AG10803 (cell line): ENCODE results near the gene FOXB2.
A peak's percentile ranks its signal among the peaks of the same experiment; 100 is the strongest.
"Not testable (repeated sequence)": the region's sequence is repeated elsewhere in the genome, so short reads cannot be mapped to it uniquely, and the experiment has no call there.

Experiments used
- DNase-seq: peaks from one replicate; pipeline ENCODE4 v3.0.0; 2010; ENCODE audit warnings: low read depth
- H3K4me3 ChIP-seq: 2 replicates; pipeline ENCODE4 v1.5.1; 2011; ENCODE audit warnings: mild to moderate bottlenecking, low read length, control low read depth
- TF ChIP-seq, protein P1 (sequence below): conservative IDR thresholded peaks from 2 replicates; pipeline ENCODE4 v1.5.1; 2011; ENCODE audit warnings: mild to moderate bottlenecking, low read length, control low read depth, inconsistent platforms

Gene FOXB2

DNA sequence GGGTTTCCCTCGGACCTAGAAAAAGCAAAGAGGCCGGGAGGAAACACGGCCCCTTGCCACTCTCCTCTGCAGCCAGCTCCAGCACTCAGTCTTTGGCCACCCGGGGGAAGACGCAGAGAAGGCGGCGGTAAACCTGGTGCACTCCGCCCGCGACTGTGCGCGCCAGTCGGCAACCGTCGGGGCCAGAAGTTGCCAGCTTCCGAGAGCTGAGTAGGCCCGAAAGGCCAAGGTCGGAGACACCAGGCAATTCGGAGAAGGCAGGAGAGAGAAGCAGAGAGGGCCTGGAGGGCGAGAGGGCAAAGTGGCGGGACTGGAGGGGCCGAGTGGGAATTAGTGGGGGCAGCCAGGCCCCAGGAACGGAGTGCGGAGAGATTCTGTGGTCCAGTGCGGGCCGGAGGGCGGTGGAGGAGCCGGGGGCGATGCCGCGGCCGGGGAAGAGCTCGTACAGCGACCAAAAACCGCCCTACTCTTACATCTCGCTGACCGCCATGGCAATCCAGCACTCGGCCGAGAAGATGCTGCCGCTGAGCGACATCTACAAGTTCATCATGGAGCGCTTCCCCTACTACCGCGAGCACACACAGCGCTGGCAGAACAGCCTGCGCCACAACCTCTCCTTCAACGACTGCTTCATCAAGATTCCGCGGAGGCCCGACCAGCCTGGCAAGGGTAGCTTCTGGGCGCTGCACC, at the start of gene FOXB2:
Gene FOXB2 (plus strand): TSS at position 420 of the 690 bp plus-strand sequence. CDS start 0 bp downstream, at position 420.
- no peak for DNase-seq
- H3K4me3 ChIP-seq: no peak within 1 kb of the TSS

DNA sequence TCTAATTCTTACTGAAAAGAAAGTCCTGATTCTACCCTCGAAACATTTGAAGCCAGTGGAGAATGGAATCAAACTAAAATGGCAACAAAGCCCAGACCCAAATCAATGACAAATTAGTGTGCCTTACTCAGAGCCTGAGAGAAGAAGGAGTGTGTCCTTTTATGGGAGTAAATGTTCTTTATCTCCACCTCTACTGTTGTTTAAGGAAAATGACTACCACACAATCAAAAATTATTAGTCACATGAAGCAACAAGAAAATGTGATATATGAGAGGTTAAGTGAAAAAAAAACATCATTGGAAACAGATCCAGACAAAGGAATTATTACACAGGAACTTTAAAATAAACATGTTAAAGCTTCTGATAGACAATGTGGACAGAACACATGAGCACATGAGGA, 49.7 kb upstream of the FOXB2 start:
- TF ChIP-seq, protein P1, sequence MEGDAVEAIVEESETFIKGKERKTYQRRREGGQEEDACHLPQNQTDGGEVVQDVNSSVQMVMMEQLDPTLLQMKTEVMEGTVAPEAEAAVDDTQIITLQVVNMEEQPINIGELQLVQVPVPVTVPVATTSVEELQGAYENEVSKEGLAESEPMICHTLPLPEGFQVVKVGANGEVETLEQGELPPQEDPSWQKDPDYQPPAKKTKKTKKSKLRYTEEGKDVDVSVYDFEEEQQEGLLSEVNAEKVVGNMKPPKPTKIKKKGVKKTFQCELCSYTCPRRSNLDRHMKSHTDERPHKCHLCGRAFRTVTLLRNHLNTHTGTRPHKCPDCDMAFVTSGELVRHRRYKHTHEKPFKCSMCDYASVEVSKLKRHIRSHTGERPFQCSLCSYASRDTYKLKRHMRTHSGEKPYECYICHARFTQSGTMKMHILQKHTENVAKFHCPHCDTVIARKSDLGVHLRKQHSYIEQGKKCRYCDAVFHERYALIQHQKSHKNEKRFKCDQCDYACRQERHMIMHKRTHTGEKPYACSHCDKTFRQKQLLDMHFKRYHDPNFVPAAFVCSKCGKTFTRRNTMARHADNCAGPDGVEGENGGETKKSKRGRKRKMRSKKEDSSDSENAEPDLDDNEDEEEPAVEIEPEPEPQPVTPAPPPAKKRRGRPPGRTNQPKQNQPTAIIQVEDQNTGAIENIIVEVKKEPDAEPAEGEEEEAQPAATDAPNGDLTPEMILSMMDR: no peak
- H3K4me3 ChIP-seq: no peak overlapping the region

More for the DNA sequence above, at the start of gene FOXB2:
- TF ChIP-seq, protein P1: no peak

DNA sequence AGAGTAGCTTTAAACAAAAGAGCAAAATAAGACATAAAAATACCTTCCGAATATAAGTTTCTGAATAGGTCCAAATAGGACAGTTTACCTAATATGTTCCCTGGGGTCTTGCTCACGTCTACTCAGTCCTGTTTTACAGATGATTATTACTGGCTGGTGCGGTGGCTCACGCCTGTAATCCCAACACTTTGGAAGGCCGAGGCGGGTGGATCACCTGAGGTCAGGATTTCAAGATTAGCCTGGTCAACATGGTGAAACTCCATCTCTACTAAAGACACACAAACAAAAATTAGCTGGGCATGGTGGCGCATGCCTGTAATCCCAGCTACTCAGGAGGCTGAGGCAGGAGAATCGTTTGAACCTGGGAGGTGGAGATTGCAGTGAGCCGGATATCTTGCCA, 40.6 kb upstream of the FOXB2 start:
- not testable (repeated sequence) for H3K4me3 ChIP-seq, DNase-seq

More for the DNA sequence above, 49.7 kb upstream of the FOXB2 start:
- no peak for DNase-seq

DNA sequence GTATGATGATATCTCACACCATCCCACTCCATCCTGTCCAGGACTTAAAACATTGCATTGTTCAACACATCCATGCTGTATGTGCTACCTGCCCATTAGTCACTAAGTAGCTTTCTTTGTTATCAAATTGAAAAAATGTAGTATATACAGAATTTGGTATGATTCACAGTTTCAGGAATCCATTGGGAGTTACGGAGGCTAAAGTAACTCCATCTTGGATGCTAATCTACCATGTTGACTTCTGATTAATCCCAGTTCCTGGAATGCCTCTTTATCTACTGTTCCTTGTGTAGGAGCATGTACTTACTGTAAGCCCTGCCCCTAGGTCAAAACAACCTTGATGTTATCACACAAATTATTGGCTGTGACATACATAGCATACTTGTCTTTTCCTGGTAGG, 38.9 kb upstream of the FOXB2 start:
- no peak overlapping the region for H3K4me3 ChIP-seq
- TF ChIP-seq, protein P1: no peak
- no peak for DNase-seq

DNA sequence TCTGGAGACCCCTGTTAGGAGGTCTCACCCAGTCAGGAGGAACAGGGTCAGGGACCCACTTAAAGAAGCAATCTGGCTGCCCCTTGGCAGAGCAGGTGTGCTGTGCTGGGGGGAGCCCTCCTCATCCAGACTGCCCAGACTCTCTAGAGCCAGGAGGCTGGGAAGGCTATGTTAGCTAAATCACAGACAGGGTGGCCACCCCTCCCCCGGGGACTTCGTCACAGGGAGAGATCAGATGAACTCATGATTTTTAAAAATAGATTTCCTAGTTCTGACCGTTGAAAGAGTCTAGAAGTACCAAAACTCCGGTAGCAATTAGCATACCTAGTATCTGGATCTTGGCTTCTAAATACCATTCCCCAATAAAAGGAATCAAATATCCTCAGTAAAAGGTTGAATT, 35.0 kb upstream of the FOXB2 start:
- no peak overlapping the region for H3K4me3 ChIP-seq
- TF ChIP-seq, protein P1: no peak
- no peak for DNase-seq

DNA sequence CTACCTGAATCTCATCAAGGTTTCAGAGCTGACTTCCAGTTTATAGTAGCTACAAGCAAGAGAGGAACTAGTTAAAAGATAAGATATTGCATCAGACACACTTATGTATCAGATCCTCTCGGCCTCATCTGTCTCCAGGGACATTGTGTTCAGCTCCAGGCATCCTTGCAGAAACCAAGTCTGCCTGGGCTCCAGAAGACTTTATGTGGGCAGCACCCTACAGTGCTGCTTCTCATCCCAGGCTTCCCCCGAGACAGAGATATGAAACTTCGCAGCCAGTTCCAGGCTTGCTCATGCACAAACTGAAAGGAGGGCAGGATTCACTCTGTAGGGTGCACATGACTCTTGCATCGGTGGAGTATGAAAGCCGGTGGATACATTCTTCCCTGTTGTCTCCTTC, 33.9 kb upstream of the FOXB2 start:
- TF ChIP-seq, protein P1: no peak
- H3K4me3 ChIP-seq: no peak overlapping the region
- no peak for DNase-seq

DNA sequence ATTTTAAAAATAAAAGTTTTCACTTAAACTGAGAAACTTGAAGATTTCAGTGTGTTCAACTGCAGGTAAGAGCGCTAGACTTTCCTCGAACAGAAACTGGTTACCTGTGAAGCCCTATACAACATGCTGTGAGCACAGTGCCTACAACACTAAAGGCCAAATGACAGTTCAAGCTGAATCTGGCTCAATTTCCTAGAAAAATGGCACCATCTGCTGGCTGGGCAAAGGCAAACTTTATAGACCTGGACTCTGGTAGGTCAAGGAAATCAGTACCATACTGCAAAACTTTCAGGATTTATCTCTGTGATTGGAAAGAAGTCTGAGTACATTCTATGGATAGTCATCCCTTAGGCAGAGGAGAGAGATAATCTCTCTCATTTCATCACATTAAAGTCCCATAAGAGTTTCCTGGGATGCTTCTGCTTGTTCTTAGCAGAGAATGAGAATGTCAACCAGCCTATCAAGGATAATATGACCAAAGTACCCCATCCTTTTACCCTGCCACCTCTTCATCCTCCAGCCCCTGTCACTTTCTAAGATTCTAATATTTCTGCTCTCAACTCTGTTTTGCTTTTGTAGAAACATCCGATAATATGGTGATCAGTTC, 31.8 kb upstream of the FOXB2 start:
- H3K4me3 ChIP-seq: no peak overlapping the region
- peak; percentile 61 for DNase-seq
- TF ChIP-seq, protein P1: peak; percentile 78
